HG03575 (cell line): ENCODE results near the gene MAP3K10.
"Not testable (repeated sequence)": the region's sequence is repeated elsewhere in the genome, so short reads cannot be mapped to it uniquely, and the experiment has no call there.

ENCODE experiments used
- ATAC-seq: cut with Tn5 transposase; IDR thresholded peaks from one replicate; pipeline ENCODE4 v1.9.1; 2021; ENCODE audit not compliant: unreplicated experiment, insufficient number of reproducible peaks, low FRiP score; ENCODE audit errors: extremely low read depth

Gene MAP3K10

DNA sequence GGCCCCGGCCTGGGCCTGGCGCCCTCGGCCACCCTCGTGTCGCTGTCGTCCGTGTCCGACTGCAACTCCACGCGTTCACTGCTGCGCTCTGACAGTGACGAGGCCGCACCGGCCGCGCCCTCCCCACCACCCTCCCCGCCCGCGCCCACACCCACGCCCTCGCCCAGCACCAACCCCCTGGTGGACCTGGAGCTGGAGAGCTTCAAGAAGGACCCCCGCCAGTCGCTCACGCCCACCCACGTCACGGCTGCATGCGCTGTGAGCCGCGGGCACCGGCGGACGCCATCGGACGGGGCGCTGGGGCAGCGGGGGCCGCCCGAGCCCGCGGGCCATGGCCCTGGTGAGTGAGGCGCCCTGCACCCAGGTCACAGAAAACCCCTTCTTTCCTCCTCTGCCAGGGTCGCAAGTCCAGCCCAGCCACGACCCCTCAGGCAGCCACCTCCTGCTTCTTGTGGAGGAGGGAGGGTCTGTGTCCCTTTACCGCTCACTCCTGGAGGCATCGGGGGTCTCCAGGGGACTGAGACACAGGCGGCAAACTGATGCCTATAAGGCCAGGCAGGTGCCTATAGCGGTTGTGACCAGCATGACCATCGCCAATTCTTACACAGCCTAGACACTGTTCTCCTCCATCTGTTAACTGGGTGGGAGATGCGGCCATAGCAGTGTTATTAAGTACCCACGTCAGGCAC lies 22.8 kb downstream of the MAP3K10 start:
- ATAC-seq = no peak

DNA sequence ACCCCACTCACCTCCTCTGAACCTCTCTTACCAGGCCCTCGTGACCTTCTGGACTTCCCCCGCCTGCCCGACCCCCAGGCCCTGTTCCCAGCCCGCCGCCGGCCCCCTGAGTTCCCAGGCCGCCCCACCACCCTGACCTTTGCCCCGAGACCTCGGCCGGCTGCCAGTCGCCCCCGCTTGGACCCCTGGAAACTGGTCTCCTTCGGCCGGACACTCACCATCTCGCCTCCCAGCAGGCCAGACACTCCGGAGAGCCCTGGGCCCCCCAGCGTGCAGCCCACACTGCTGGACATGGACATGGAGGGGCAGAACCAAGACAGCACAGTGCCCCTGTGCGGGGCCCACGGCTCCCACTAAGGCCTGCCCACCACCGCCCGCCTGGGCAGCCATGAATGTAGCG lies 23.7 kb downstream of the MAP3K10 start:
- no peak for ATAC-seq

DNA sequence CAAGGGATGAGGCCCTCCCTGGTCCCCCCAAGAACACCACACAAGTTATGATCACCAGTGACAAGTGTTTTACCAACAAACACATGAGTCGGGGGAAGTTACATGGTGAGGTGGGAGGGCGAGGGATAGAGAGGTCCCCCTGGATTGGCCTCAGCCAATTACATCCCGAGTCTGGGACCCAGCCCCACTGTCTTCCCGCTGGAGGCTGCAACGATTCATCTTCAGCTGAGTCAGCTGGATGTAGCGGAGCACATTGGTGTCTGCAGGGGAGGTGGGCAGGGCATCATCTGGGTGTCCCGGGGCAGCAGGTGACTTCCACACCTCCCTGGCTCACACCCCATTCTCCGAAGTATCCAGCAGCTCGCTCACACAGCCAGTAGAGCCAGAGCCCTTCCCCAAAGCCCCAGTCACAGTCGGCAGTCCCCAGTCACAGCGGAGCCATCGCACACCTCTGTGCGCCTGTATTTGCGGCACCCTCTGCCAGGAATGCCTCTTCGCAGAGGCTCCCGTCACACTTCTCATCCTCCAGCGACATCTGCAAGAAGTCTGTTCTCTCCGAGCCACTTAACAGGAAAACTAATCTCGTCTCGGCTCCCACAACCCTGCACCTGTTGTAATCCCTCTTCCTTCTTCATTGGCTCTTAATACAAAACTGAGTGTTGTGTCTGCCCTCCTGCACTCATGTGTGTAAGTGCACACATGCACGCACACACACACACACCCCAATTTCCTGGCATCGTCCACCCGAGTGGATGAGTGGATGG lies 25.0 kb downstream of the MAP3K10 start:
- no peak for ATAC-seq

- no peak for ATAC-seq
Observed at GRCh38 chr19:40216777-40217026, 25.5 kb downstream of the MAP3K10 start.

GRCh38 chr19:40217027-40217810 lies 26.0 kb downstream of the MAP3K10 start:
- ATAC-seq = no peak

GRCh38 chr19:40217934-40218890 lies 27.0 kb downstream of the MAP3K10 start, which contains the start of gene TTC9B:
TSS of gene TTC9B (minus strand) at chr19:40218384. CDS start at chr19:40218381, 3 bp downstream.
- no peak for ATAC-seq

GRCh38 chr19:40219029-40219428 lies 27.8 kb downstream of the MAP3K10 start:
- ATAC-seq = not testable (repeated sequence)

- ATAC-seq = no peak
Observed at GRCh38 chr19:40219721-40220276, 28.6 kb downstream of the MAP3K10 start.

- ATAC-seq = no peak
Observed at GRCh38 chr19:40220674-40221073, 29.4 kb downstream of the MAP3K10 start.

DNA sequence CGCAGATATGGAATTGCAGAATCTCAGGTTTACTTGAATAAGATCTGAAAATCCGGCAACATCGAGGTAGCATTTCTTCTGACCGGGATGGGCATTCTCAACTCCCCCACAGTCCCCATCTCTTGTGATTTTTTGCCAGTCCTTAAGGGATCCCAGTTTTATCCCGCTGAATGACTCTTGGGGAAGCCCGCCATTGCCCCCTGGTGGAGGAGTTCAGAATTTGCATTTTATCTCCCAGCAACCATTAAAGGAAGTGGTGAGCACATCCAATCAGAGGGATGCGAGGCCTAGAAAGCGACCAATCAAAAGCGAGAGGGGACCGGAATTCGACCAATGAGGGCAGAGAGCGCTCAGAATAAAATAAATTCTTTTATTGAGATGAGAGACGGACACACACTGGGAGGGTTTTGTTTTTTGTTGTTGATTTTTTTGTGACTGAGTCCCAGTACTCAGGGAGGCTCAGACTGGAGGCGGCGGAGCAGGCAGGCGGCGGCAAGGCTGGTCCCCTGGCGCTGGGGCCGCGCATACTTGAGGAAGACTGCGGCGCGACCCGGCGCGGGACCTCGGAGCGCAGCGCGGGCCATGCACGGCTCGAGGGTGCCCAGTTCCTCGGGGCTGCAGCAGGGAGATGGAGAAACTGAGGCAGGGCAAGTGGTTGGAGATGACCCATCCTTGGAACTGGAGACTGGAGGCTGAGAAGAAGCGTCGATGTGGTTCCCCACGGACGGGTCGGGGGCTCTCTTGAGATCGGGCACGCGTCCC lies 30.8 kb downstream of the MAP3K10 start:
- ATAC-seq = no peak

- ATAC-seq = no peak
Observed at GRCh38 chr19:40223135-40223822, 32.1 kb downstream of the MAP3K10 start.

GRCh38 chr19:40224342-40225150 lies 33.3 kb downstream of the MAP3K10 start:
- no peak for ATAC-seq

DNA sequence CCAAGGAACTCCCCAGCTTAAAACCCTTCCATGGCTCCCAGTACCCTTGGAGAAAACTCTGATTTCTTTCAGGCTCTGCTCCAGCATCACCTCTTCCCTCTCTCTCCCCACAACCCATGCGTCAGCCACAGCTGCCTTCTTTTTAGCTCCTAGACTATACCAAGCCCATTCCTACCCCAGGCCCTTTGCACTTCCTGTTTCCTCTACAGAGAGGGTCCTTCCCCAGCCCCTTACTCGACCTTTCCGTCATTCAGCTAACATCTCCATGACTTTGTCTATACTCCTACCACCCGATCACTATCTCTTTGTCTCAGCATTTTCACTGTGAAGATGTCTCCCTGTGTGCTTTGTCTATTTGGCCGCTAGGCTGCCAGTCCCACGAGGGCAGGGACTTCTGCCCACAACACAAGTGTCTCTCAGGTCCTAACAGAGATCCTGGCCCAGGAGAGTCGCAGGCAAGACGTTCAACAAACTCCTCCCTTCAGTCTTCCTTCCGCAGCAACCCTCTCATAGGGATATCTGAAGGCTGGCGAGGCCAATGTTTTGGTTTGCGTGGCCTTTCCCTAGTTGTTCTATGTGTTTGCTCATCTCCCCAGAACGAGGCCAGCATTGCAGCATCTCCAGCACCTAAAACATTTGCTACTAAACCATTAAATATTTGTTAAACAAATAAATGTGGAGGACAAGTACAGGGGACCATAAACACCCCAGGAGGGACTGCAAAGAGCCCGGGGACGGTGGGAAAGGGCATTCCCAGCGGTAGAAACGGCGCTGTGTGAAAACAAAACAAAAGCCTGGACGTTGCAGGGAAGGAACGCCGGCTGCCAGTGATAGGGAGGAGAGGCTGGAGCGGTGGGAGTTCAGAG lies 34.4 kb downstream of the MAP3K10 start:
- ATAC-seq = no peak

GRCh38 chr19:40228346-40228745 lies 37.1 kb downstream of the MAP3K10 start:
- ATAC-seq = no peak

GRCh38 chr19:40228863-40229262 lies 37.6 kb downstream of the MAP3K10 start:
- no peak for ATAC-seq

DNA sequence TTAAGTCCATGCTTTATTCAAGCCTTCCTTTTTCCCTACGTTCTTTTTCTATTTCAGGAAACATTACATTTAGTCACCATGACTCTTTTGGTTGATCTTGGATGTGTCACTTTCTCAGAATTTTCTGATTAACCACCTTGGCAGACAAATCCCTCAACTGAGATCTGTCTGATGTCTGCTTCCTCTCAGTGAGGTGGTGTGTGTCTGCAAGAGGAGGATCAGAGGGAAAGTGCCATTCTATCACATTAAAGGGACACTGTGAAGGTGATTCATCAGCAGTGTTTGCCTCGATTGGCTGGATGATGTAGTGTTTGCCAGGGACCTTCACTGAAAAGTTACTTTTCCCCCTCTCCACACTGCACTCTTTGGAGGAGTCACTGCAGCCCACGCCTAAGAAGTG lies 38.3 kb downstream of the MAP3K10 start:
- no peak for ATAC-seq
